ENCODE data around the gene COG5. TPM values are rescaled to one million over a fixed set of nuclear protein-coding genes. Genes with fewer than 3 reads are reported as not detected.

Gene COG5
- total RNA-seq, 1 experiment from 2014 or later, result 20.2 TPM

- Histone ChIP-seq H3K4me2 (ENCODE audit: insufficient read depth, insufficient read length, low read length) (no peak overlapping the region), H2AK5ac (ENCODE audit: insufficient read length, low read length) (no peak overlapping the region), H4K91ac (ENCODE audit: insufficient read length, low read depth, low read length) (no peak overlapping the region), H3K56ac (ENCODE audit: insufficient read length, low read depth, low read length) (no peak overlapping the region), H3K27me3 (ENCODE audit: insufficient read depth, low read length) (no peaks in the 10 kb centered on the region), H2BK20ac (ENCODE audit: low read depth, low read length, poor library complexity, severe bottlenecking) (no peak overlapping the region), H3K23ac (ENCODE audit: insufficient read length, low read depth, low read length) (no peak overlapping the region), H3K18ac (ENCODE audit: insufficient read length, low read depth, low read length) (no peak overlapping the region), H4K5ac (ENCODE audit: insufficient read length, low read depth, low read length) (no peak overlapping the region), H3K9ac (ENCODE audit: extremely low read depth, insufficient read length, low read length) (no peak overlapping the region), H2BK15ac (ENCODE audit: low read depth, low read length) (no peak overlapping the region), H3K23me2 (ENCODE audit: insufficient read length, low read depth, low read length, poor library complexity, severe bottlenecking) (no peaks in the 10 kb centered on the region), H2BK120ac (ENCODE audit: low read depth, low read length, poor library complexity, severe bottlenecking) (no peak overlapping the region), H3K14ac (ENCODE audit: insufficient read depth, low read length) (no peak overlapping the region), H3K79me2 (ENCODE audit: insufficient read depth, low read length) (no peaks in the 10 kb centered on the region), H3K4ac (ENCODE audit: low read depth, low read length) (no peak overlapping the region), H3K79me1 (ENCODE audit: insufficient read depth, low read depth, low read length, poor library complexity, severe bottlenecking) (no peaks in the 10 kb centered on the region), H3K9me3 (ENCODE audit: control insufficient read depth, low read depth, low read length) (no peaks in the 10 kb centered on the region), H2BK12ac (ENCODE audit: insufficient read length, low read depth, low read length) (no peak overlapping the region), H4K8ac (replicated peaks; ENCODE audit: insufficient read length, low read depth, low read length) (no peak overlapping the region), H4K20me1 (ENCODE audit: control insufficient read depth, insufficient read depth, insufficient read length) (no peaks in the 10 kb centered on the region), H2BK5ac (ENCODE audit: insufficient read length, low read length) (no peak overlapping the region), H3K4me1 (ENCODE audit: insufficient read depth, low read length) (no peaks in the 10 kb centered on the region), H2AFZ (ENCODE audit: low read length) (no peak overlapping the region), H3T11ph (ENCODE audit: low read length) (no peak overlapping the region), H3K27ac (ENCODE audit: insufficient read length, low read depth, low read length) (no peak overlapping the region)
- Mint-ChIP-seq H3K4me1 (peaks cover 0 to 3% of the 10 kb centered on the region in 2 experiments; a peak in 2 of 4 replicates), H3K27me3 (ENCODE audit: low read depth) (no peaks in the 10 kb centered on the region), H3K27ac (peak overlapping the region in 1 of 3 experiments; percentile 32; a peak in 1 of 7 replicates), H3K9me3 (no peaks in the 10 kb centered on the region), H3K36me3 (ENCODE audit: insufficient read depth in 1 of 3, low read depth in 3 of 3) (peaks cover 7 to 26% (median 17%) of the 10 kb centered on the region in 3 experiments; a peak in 6 of 7 replicates), H3K4me3 (no peak overlapping the region)
- DNase-seq, result no peak
- no CpG with 5 or more reads among the region's 3 CpGs for WGBS (ENCODE audit: extremely low coverage, insufficient read length, low lambda C conversion rate)
- no peak for TF ChIP-seq CTCF (conservative IDR thresholded peaks at IDR 0.05)
Observed at GRCh38 chr7:107208024-107208521, 355.6 kb downstream of the COG5 start.

Measured in H9 (cell line).